DMS153 (cell line): ENCODE data around the gene ANKRD18B.
A peak's percentile ranks its signal among the peaks of the same experiment; 100 is the strongest.
"Not testable (repeated sequence)": the region's sequence is repeated elsewhere in the genome, so short reads cannot be mapped to it uniquely, and the experiment has no call there.

Source experiments
- DNase-seq: peaks from one replicate; lab custom pipeline; 2025; lab: John Stamatoyannopoulos, UW

The ANKRD18B gene

DNA sequence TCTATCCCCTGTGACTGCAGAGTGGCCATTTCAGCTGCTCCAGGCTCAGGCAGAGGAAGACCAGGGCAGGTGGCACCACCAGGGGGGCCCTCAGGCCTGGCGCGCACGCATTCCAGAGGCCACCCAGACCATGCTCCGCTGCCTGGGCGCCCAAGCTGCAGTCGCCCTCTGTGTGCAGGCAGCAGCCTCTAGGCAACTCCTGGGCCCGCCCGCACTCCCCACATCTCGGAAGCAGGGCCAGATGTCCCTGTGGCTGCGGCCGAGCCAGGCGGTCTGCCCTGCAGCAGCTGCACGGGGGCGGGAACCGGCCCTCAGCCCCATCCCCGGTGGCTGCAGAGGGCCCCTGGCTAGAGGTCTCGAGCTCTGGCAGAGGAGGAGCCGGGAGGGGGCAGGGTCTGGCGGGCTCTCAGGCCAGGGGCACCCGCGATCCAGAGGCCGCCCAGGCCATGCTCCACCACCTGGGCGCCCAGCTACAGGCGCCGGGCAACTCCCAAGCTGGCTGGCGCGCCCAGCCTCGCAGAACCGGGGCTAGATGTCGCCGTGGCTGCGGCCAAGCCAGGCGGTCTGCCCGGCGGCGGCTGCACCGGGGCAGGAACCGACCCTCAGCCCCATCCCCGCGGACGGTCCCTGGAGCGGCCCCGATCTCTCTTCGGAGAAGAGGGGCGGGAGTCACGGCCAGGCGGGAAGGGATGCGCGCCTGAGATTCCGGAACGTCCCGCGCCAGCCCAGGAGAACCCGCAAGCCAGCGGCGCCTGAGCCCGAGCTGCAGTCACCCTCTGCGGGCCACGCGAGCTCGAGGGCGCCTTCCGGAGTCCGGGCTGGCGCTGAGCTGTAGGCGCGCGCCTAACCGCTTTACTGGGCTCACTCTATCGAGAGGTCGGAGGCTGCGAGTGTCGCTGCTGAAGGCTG, at the start of gene ANKRD18B:
ANKRD18B (plus strand) TSS at position 855 of the 909 bp plus-strand sequence. CDS start 239 bp downstream, outside the sequence.
- DNase-seq = peak; percentile 47

DNA sequence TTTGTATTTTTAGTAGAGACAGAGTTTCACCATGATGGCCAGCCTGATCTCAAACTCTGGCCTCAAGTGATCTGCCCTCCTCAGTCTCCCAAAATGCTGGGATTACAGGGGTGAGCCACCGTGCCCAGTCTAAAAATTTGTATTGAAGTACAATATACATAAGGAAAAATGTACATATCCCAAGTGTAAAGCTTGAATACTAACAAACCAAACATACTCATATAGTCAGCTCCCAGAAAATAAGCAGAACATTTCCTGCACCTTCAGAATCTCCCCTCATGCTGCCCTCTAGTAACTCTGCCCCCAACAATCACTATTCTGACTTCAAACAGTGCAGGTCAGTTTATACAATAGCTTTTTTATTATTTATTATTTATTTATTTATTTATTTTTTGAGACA, 48.7 kb upstream of the ANKRD18B start:
- no peak for DNase-seq

DNA sequence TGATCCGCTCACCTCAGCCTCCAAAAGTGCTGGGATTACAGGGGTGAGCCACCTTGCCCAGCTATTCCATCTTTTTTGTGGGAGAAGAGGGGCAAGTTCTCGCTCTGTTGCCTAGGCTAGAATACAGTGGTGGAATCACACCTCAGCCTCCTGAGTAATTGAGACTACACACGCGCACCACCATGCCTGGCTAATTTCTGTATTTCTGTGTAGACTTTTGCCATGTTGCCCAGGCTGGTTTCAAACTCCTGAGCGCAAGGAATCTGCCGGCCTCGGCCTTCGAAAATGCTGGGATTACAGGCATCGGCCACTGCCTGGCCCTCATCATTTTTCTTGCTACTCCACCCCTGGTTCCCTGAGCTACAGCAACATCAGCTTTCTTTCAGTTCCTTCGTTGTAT, 47.5 kb upstream of the ANKRD18B start:
- no peak for DNase-seq

DNA sequence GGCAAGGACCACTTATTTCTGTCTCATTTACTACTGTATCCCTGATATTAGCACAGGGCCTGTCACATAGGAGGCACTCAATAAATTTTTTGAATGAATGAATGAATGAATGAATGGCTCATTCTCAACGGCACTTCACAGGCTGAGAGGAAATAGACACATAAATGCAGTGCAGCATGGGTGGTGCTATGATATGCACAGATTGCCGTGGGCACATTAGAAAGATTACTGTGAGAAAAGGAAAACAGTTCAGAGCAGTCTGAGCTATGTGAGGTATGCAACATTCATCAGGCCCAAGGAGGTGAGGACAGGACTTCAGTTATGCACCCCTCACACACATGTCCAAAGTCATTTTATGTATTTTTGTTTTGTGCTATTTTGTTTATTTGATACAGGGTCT, 43.9 kb upstream of the ANKRD18B start:
- DNase-seq = no peak

DNA sequence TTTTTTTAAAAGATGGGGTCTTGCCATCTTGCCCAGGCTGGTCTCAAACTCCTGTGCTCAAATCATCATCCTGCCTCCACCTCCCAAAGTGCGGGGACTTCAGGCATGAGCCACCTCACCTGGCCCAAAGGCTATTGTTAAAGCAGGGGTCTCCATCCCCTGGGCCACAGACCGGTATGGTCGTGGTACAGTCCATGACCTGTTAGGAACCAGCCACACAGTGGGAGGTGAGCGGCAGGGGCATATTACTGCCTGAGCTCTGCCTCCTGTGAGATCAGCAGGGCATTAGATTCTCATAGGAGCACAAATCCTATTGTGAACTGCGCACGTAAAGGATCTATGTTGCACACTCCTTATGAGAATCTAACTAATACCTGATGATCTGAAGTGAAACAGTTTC, 43.1 kb upstream of the ANKRD18B start:
- no peak for DNase-seq

DNA sequence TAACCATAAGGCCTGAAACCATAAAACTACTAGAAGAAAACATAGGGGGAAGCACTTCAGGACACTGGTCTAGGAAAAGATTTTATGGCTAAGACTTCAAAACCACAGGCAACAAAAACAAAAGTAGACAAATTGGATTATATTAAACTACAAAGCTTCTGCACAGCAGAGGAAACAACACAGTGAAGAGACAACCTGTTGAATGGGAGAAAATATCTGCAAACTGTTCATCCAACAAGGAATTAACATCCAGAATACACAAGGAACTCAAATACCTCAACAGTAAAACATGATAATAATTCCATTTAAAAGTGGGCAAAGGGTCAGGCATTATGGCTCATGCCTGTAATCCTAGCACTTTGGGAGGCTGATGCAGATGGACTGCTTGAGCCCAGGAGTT, 38.7 kb upstream of the ANKRD18B start:
- DNase-seq = not testable (repeated sequence)

DNA sequence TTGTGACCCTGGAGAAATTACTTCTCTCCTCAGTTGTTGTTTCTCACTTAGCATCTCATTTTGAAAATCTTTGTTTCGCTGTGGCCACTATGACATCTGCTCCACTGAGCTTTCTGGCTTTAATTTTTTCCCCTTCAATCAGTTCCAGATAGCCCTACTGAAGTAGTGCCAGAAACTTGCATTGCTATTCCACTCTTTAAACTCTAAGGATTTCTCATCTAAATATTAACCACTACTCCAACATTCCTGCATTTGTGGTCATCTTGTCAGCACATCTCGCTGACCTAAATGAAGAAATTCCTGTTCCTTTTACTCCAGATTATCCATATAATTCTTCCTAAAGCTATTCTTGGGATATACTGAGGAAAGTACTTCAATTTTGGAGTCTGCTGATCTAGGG, 35.0 kb upstream of the ANKRD18B start:
- DNase-seq = no peak

DNA sequence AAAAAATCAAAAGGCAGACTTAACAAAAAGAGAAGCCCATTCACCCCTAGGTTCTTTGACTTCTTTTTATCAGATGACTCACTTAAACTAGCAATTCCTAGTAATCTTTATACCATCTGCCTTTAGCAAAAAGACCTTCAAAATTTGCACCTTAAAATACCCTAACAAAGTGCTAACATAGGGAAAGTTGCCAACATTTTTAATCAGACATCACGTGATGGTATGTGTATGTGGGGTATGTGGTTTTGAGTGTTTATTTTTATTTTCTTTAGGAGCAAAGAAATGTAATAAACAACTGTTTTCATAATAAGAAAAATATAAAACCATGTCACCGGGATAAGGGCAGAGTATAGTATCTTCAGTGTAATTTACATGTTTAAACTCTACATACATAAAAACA, 30.2 kb upstream of the ANKRD18B start:
- DNase-seq = not testable (repeated sequence)

DNA sequence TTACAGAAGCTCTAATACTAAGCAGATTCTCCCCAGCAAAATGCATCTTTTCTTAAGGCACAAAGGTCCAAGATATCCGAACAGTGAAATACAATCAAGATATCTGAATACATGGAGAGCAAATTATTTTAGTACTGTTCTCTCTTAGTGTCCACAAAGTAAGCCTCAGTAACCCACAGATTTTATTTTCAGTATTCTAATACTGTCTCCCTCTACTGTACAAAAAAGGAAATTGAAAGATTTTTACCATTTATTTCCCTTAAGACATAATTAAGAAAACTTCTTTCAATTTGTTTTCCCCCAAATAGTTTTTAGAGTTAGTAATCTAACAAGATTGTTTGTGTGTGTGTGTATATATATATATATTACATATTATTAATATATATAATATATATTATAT, 25.7 kb upstream of the ANKRD18B start:
- no peak for DNase-seq

DNA sequence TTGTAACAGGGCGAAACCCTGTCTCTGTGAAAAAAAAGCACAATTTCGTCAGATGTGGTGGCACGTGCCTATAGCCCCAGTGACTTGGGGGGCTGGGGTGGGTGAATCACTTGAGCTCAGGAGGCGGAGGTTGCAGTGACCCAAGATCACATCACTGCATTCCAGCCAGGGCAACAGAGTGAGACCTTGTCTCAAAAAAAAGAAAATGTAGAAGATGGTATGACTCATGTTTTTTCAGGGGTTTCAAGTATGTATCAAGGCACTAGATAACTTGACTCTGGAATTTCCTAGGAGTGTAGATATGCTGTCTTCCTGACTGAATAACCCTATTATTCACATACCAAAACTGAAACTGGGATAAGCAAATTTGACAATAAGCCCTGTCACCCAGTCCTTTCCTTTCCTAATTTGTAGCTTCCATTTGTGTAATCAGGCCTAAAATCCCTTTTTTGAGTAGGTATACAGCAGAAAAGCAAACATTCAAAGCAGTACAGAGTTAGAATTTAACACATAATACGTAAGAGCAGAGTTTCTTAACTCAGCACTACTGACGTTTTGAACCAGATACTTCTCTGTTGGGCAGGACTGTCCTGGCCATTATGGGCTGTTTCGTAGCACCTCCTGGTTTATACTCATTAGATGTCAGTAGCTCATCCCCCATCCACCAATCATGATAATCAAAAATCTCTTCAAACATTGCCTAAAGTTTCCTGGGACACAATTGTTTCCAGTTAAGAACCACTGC, 17.3 kb upstream of the ANKRD18B start:
- DNase-seq = no peak

DNA sequence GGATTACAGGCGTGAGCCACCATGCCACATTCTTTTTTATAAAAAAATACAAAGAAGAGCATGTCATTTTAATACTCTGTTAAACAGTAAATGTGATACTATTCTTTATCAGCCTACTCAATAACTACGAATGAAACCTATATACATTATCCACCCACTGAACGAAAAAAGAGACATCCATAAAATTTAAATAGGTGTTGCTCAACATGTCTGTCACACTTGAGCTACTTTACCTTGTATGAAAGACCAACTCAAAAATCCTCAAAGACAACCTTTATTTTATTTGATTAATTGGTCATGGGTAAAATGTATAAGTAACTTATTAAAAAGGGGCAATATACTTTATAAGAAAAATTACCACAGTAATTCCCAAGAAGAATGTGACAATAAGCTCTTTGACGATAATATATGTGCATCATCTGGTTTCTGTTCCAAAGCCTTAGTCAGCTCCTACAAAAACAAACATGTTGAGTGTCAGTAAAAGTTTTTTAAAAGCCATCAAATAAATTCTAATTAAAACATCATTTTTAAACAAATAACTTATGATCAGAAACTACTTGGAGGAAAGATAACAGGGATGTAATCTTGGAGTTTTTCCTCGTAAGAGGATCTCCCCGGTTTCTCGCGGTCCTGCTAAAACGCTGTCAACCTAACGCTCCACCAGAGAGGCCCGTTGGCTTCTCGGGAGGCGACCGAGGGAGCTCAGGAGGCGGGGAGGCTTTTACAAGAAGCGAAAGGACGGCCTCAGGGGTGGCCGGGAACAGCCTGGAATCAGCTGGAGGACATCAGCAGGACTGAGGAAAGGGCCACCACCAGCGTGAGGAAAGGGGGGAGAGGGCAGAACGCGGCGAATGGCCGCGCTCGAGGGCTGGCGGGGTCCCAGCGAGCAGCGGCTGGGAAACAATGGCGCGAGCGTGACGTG, 13.5 kb upstream of the ANKRD18B start:
- DNase-seq = peak; percentile 28

DNA sequence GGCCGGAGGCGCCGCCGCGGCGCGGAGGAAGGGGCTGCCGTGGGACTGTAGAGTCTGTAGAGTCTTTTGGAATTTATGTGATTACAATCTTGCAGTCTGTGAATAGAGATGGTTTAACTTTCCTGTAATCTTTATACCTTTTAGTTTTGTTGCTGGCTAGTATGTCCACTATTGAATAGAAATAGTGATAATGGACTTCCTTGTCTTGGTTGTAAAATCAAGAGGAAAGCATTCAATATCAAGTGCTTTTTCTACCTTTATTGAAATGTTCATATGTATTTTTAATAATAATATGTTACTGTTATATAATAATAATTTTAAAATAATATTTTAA, 12.9 kb upstream of the ANKRD18B start:
- DNase-seq = not testable (repeated sequence)

DNA sequence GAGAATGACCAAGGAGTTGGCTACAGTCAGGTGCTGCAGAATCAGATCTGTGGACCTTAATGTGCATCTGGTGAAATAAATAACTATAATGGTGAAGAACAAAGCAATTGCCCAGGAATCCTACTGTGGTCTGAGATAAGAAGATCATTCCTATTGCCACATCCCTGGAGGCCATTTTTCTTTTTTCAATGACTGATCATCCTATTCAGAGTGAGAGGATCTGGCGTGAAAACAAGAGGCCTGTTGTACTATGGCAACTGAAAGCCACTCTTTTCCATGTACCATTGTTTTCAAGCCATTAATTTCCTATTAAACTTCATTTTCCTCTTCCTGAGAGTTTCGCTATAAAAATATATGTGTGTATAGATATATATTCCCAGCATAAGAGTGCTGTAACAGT, 11.5 kb upstream of the ANKRD18B start:
- DNase-seq = not testable (repeated sequence)

DNA sequence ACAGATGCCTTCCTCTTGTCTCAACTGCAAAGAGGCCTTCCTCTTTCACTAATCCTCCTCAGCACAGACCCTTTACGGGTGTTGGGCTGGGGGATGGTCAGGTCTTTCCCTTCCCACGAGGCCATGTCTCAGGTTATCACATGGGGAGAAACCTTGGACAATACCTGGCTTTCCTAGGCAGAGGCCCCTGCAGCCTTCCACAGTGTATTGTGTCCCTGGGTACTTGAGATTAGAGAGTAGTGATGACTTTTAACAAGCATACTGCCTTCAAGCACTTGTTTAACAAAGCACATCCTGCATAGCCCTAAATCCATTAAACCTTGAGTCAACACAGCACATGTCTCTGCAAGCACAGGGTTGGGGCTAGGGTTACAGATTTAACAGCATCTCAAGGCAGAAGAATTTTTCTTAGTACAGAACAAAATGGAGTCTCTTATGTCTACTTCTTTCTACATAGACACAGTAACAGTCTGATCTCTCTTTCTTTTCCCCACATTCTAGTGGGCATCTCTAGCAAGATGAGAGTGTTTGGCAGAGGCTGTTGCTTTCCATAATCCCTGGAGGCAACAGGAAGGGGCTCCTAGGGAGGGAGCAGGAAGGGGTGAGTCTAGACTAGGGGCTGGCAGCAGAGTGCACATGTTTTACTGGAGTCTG, 8.6 kb upstream of the ANKRD18B start:
- DNase-seq = peak; percentile 58

DNA sequence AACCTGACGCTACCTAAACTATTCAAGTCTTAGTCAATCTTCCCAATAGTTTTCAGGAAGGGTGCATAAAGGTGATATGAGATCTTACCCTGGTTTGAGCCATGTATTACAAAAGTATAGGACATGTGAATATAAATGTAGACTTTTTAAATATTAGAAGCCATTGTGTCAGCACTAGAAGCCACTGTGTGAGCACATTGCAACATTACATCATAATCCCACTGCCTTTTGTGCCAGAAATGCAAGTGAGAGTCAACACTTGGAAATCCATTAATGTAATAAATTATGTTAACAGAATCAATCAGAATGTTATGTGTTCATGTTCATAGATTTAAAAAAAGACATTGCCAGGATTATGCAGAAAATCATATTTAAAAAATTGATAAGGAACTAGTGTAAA, 7.7 kb upstream of the ANKRD18B start:
- DNase-seq = peak; percentile 34

DNA sequence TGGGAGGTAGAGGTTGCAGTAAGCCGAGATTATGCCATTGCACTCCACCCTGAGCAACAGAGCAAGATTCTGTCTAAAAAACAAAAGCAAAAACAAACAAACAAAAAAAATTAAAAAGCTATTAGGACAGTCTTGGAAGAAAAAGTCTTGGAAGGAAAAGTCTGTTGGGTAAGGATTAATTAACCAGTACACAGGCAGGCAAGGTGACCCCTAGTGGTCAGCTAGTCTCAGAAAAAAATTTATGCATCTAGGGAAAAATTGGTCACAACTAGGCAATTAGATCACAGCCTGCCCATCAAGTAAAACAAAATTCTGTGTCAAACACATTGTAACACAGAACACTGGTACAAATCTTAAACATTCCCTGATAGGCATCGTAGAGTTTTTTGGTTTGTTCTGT, 6.7 kb upstream of the ANKRD18B start:
- DNase-seq = no peak

DNA sequence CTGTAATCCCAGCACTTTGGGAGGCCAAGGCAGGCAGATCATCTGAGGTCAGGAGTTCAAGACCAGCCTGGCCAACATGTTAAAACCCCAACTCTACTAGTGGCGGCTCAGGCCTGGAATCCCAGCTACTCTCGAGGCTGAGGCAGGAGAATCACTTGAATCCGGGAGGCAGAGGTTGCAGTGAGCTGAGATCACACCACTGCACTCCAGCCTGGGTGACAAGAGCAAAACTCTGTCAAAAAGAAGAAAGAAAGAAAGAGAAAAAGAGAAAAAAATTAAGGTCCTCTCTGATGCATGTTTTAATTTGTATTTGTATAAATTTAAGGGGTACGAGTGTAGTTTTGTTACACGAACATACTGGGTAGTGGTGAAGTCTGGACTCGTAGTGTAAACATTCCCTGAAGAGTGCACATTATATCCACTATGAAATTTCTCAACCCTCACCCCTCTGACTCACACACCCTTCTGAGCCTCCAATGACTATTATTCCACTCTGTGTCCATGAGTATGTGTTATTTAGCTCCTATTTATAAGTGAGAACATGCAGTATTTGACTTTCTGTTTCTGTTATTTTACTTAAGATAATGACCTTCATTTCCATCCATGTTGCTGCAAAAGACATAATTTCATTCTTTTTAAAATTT, 6.0 kb upstream of the ANKRD18B start:
- DNase-seq = not testable (repeated sequence)

DNA sequence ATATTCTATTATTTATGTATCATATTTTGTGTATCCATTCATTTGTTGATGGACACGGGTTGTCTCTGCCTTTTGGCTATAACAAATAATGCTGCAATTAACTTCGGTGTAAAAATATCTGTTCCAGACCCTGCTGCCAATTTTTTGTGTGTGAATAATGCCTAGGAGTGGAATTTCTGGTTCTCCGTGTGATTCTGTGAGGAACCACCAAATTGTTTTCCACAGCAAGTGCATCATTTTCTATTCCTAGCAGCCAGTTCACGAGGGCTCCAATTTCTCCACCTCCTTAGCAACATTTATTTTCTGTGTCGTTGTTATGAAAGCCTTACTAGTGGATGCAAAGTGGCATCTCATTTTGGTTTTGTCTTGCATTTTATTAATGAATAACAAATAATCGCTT, 2.2 kb upstream of the ANKRD18B start:
- DNase-seq = not testable (repeated sequence)

DNA sequence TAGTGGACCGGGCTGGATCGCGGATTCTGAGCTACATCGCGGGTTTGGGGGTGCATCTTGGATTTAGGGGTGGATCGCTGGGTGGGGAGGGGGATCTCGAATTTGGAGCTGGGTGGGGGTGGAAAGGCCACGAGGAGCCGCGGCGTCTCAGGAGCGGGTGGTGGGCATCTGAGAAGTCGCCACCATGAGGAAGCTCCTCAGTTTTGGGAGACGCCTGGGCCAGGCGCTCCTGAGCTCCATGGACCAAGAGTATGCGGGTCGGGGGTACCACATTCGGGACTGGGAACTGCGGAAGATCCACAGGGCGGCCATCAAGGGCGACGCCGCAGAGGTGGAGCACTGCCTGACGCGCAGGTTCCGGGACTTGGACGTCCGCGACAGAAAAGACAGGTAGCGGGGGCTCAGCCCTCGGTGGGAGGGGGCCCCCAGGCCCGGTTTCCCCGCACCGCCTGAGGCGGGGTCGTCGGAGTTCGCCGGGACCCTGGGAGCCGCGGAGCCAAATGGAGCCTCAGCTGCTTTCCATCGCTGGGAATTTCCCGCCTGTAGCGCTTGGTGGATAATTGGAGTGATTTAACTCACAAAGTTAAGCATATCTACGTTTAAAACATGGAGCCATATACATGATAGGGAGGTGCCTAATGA, 376 bp downstream of the ANKRD18B start:
- DNase-seq = no peak

DNA sequence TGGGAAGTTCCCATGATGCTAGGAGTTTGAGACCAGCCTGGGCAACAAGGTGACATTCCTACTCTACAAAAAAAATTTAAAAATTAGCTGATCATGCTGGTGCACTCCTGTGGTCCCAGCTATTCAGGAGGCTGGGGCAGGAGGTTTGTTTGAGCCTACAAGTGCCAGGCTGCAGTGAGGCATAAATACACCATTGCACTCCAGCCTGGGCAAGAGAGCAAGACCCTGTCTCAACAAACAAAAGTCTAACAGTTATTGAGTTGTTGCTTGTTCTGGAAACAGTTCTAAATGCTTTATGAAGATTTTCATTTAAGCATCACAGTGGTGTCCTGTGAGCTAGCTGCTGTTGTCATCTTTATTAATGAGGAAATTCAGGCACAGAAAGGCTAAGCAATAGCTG, 4.0 kb downstream of the ANKRD18B start:
- DNase-seq = not testable (repeated sequence)

DNA sequence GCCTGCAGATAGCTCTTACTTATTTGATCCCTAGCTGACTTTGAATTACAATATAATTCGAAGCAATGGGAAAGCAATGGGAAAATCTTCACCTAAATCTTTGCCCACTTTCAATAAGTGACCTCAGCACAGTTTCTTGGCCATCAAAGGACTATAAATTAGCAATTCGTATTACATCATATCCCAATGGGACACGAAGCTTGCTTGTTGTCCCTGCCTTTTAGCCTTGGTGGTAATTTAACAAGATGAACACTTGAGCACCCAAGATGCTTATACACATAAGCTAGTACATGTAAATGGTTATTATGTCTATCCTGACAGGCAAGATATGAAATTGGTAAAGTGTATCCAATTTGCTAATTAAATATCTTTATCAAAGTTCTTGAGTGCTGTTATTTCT, 9.9 kb downstream of the ANKRD18B start:
- not testable (repeated sequence) for DNase-seq
